ENCODE data around the gene PUM1.

- TF ChIP-seq POLR2A (IDR thresholded peaks at IDR 0.05; ENCODE audit: low read depth, low read length) (no peak), TAF1 (IDR thresholded peaks at IDR 0.05; ENCODE audit: borderline replicate concordance, low read depth, low read length) (no peak)
Observed at GRCh38 chr1:31102501-31102950, 37.0 kb upstream of the PUM1 start.

Measured in GM12892 (cell line).